GM23248 (cell line): ENCODE results near the gene B4GALT5.

Source experiments
- EZH2 ChIP-seq: fragments of 200-600 bp; sonication (generic); IDR thresholded peaks from 2 replicates; pipeline ENCODE4 v1.6.1; 2018; ENCODE audit warnings: antibody characterized with exemption, mild to moderate bottlenecking; ENCODE audit not compliant: insufficient read depth, poor library complexity, severe bottlenecking
- EZH2phosphoT487 ChIP-seq: fragments of 200-600 bp; sonication (generic); IDR thresholded peaks from 2 replicates; pipeline ENCODE4 v1.6.1; 2018; ENCODE audit warnings: antibody characterized with exemption, moderate library complexity, mild to moderate bottlenecking, low read depth; ENCODE audit not compliant: insufficient read depth

DNA sequence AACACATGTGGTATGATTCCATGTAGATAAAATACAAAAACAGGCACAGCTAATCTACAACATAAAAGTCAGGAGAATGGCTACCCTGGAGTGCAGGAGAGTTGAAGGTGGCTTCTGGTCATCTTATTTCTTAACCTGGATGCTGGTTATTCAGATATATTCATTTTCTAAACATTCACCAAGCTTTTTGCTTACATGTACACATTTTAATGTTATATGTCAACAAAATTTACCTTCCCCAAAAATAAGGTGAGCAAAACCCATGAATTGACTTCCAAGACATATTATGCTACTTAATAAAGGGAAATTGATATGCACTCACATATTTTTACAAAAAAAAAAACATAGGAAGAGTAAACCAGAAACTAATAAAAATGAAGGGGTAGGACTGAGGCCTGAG, 50.6 kb downstream of the B4GALT5 start:
- TF ChIP-seq EZH2 (no peak), EZH2phosphoT487 (no peak)
